K562 (cell line): Measurements from ENCODE around the gene MID1IP1. TPM values are rescaled to one million over a fixed set of nuclear protein-coding genes. Genes with fewer than 3 reads are reported as not detected.

Source experiments
- C11orf30 ChIP-seq: fragments of 450-650 bp; IDR thresholded peaks from 2 replicates; pipeline ENCODE4 v1.6.1; 2016; ENCODE audit warnings: low read depth, mild to moderate bottlenecking
- CUX1 ChIP-seq: fragments of 200-800 bp; sonication (Bioruptor generic); IDR thresholded peaks from 2 replicates; pipeline ENCODE4 v1.6.1; 2016; ENCODE audit warnings: missing genetic modification characterization, missing compliant biosample characterization
- E2F3 ChIP-seq: fragments of 250-450 bp; sonication (Bioruptor Pico); IDR thresholded peaks from 2 replicates; pipeline ENCODE4 v1.4.0; 2020; ENCODE audit warnings: mild to moderate bottlenecking
- ELF4 ChIP-seq: fragments of 450-650 bp; formaldehyde crosslinking; IDR thresholded peaks from 2 replicates; pipeline ENCODE4 v1.4.0; 2022; ENCODE audit warnings: missing genetic modification characterization
- FOXP4 ChIP-seq: sonication (generic); formaldehyde crosslinking; IDR thresholded peaks from 2 replicates; pipeline ENCODE4 v1.8.0; 2022; ENCODE audit warnings: mild to moderate bottlenecking, missing genetic modification reagents, borderline replicate concordance
- HDAC8 ChIP-seq: fragments of 450-650 bp; IDR thresholded peaks from 2 replicates; pipeline ENCODE4 v1.6.1; 2016; ENCODE audit warnings: mild to moderate bottlenecking, missing genetic modification characterization, moderate library complexity, missing compliant biosample characterization
- HEY1 ChIP-seq: fragments of 250-450 bp; sonication (Bioruptor Pico); IDR thresholded peaks from 2 replicates; pipeline ENCODE4 v1.5.0; 2020; ENCODE audit warnings: mild to moderate bottlenecking, moderate library complexity, borderline replicate concordance
- ILK ChIP-seq: fragments of 450-650 bp; IDR thresholded peaks from 2 replicates; pipeline ENCODE4 v1.6.1; 2016; ENCODE audit warnings: missing genetic modification characterization, low read depth, mild to moderate bottlenecking, missing compliant biosample characterization, moderate library complexity, borderline replicate concordance
- PHB2 ChIP-seq: fragments of 450-650 bp; IDR thresholded peaks from 2 replicates; pipeline ENCODE4 v1.6.1; 2017; ENCODE audit warnings: low read depth
- PURB ChIP-seq: sonication (generic); formaldehyde crosslinking; IDR thresholded peaks from 2 replicates; pipeline ENCODE4 v1.9.0; 2021; ENCODE audit warnings: low read depth, mild to moderate bottlenecking, missing genetic modification reagents
- RBM17 ChIP-seq: fragments of 200-400 bp; formaldehyde crosslinking; IDR thresholded peaks from 2 replicates; pipeline ENCODE4 v1.6.1; 2017; ENCODE audit warnings: low read depth, mild to moderate bottlenecking, low read length, borderline replicate concordance
- SIN3B ChIP-seq: fragments of 450-650 bp; IDR thresholded peaks from 2 replicates; pipeline ENCODE4 v1.6.1; 2017; ENCODE audit warnings: low read depth, mild to moderate bottlenecking, moderate library complexity
- SNRNP70 ChIP-seq: fragments of 200-400 bp; formaldehyde crosslinking; optimal IDR thresholded peaks from 2 replicates; pipeline ENCODE3; 2017; ENCODE audit warnings: low read depth, low read length
- TAF7 ChIP-seq: fragments of 450-650 bp; IDR thresholded peaks from 2 replicates; pipeline ENCODE4 v1.6.1; 2016; ENCODE audit warnings: missing genetic modification characterization, missing compliant biosample characterization
- TEAD1 ChIP-seq, 2 experiments: fragments of 450-650 bp in 1 of 2; sonication (generic) in 1 of 2; formaldehyde crosslinking; IDR thresholded peaks; 2 replicates each; pipeline versions ENCODE4 v1.4.0 to v1.8.0; 2020 to 2022; ENCODE audit warnings: mild to moderate bottlenecking in 2 of 2, missing genetic modification reagents in 1 of 2
- ZBED1 ChIP-seq: IDR thresholded peaks from 2 replicates; pipeline ENCODE4 v1.6.1; 2014
- ZBTB9 ChIP-seq: fragments of 450-650 bp; formaldehyde crosslinking; IDR thresholded peaks from 2 replicates; pipeline ENCODE4 v1.4.0; 2020; ENCODE audit warnings: mild to moderate bottlenecking, moderate library complexity
- ZKSCAN3 ChIP-seq: fragments of 250-450 bp; sonication (Bioruptor Pico); IDR thresholded peaks from 2 replicates; pipeline ENCODE4 v1.4.0; 2020
- ZNF174 ChIP-seq: fragments of 250-450 bp; sonication (Bioruptor Pico); IDR thresholded peaks from 2 replicates; pipeline ENCODE4 v1.4.0; 2020; ENCODE audit warnings: mild to moderate bottlenecking
- ZNF232 ChIP-seq: sonication (generic); formaldehyde crosslinking; IDR thresholded peaks from 2 replicates; pipeline ENCODE4 v1.8.0; 2022; ENCODE audit warnings: mild to moderate bottlenecking, missing genetic modification reagents
- ZNF79 ChIP-seq: fragments of 250-450 bp; sonication (Bioruptor Pico); IDR thresholded peaks from 2 replicates; pipeline ENCODE4 v1.4.0; 2020; ENCODE audit warnings: low read depth, mild to moderate bottlenecking, moderate library complexity
- polyA plus RNA-seq, 8 experiments: library from polyadenylated mRNA; depleted of rRNA in 4 of 8; stranded (reverse) in 5 of 8; unstranded in 3 of 8; fragments of >200 nt; fragmentation: Nextera tagmentation in 2 of 8; fragmentation: Illumina TruSeq in 1 of 8; extraction: Ambion mirVana in 2 of 8; extraction: Trizol in 1 of 8; gene quantifications; 2 replicates each; pipeline versions ENCODE4 v1.2.1 to v1.2.3, GENCODE V29; 2011 to 2014; ENCODE audit warnings: inconsistent platforms in 1 of 8, missing spikeins in 1 of 8
- total RNA-seq, 7 experiments: library from RNA; depleted of rRNA in 6 of 7; stranded (reverse); fragments of >200 nt in 6 of 7; fragmentation: Illumina TruSeq in 2 of 7; extraction: Trizol in 2 of 7; gene quantifications; 2 replicates each; pipeline versions ENCODE4 v1.2.1 to v1.2.3, GENCODE V29; 2011 to 2021; ENCODE audit warnings: low replicate concordance in 1 of 7
- TF ChIP-seq, protein P1 (sequence below): fragments of 250-450 bp; sonication (Bioruptor Pico); IDR thresholded peaks from 2 replicates; pipeline ENCODE4 v1.8.0; 2021; ENCODE audit warnings: moderate library complexity, mild to moderate bottlenecking, inconsistent platforms

Gene MID1IP1
- total and polyA plus RNA-seq, 9 of the 15 experiments (the other 6 are each of a cell fraction or from before 2014, with no cell fraction given), result 0.51 to 102 (median 27.5) TPM

GRCh38 chrX:38819163-38819562 is 17.9 kb downstream of the MID1IP1 start (continued):
- TF ChIP-seq TEAD1 (CRISPR knock-in tag; IDR thresholded peaks at IDR 0.05) (peak in 1 of 2 experiments; percentile 76; a peak in 1 of 4 replicates), PURB (CRISPR knock-in tag) (no peak), ILK (no peak), SNRNP70 (no peak), ZKSCAN3 (no peak), ZBTB9 (CRISPR knock-in tag) (peak; percentile 91), TAF7 (tag) (no peak), C11orf30 (no peak), ZBED1 (no peak), FOXP4 (CRISPR knock-in tag) (no peak), ZNF79 (CRISPR knock-in tag) (peak; percentile 75; the same call in 1 of the 2 replicates), HEY1 (no peak), ELF4 (CRISPR knock-in tag) (0 out of 2 replicates have a peak, but pooled peaks have one; percentile 53), E2F3 (CRISPR knock-in tag) (peak; percentile 45; the same call in 1 of the 2 replicates), PHB2 (no peak), RBM17 (no peak), CUX1 (CRISPR knock-in tag) (no peak), HDAC8 (tag) (no peak), ZNF232 (CRISPR knock-in tag) (no peak), SIN3B (no peak), ZNF174 (CRISPR knock-in tag) (no peak)
- TF ChIP-seq, protein P1, sequence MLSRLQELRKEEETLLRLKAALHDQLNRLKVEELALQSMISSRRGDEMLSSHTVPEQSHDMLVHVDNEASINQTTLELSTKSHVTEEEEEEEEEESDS (CRISPR knock-in tag), result no peak
